Ovary (tissue), 3 donors: ENCODE data around the gene SLC1A5.

Experiments used
- EP300 ChIP-seq: sonication (generic); formaldehyde crosslinking; IDR thresholded peaks from one replicate; pipeline ENCODE4 v1.6.1; 2017; ENCODE audit warnings: antibody characterized with exemption
- POLR2A ChIP-seq: fragments of 450-650 bp; IDR thresholded peaks from one replicate; pipeline ENCODE4 v1.6.1; 2017; ENCODE audit warnings: antibody characterized with exemption, mild to moderate bottlenecking, moderate library complexity
- TF ChIP-seq, protein P1 (sequence below), 3 donors: fragments of 450-650 bp in 2 of 3; fragments of 200-600 bp in 1 of 3; IDR thresholded peaks; one replicate each; pipeline versions ENCODE4 v1.5.1 to v1.8.0; 2016 to 2022; ENCODE audit warnings: antibody characterized with exemption in 3 of 3, mild to moderate bottlenecking in 1 of 3
- donor health status: DM: no; HTN: no; CAD: no.

DNA sequence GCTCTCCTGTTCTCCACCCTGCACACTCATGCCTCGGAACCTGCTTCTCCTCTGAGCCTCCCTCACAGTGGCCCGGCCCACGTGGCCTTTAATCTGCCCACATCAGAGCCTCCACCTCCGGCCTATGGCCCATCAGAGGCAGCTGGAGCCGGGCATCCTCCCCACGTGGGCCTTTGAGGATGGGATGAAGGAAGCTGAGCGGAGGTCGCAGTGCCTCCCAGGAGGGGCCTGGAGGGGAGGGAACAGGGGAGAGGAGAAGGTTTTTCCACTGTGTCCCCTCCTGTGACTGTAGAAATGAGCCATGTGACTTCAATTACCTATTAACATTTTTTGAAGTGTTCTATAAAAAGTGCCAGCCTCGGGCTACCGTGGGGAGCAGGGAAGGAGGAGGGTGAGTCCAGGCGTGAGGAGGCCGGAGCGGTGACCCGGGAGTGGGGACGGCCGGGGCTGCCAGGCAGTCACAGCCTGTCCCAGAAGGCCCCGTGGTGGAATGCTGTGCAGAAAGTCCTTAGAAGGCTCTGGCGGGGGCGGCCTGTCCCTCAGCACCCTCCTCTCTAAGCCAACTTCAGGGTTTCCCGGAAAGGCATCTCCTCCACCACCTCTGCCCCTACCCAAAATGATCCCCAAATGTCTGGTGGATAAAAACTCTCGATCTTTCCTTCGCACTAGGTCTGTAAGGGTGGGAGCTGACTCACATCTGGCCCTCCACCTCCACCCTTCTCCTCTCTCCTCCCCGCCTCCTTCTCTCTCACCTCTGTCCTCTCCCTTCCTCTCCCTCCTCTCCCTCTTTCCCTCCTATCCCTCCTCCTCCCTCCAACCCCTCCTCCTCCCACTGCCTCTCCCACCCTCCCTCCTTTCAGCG is 24.8 kb upstream of the SLC1A5 start:
- TF ChIP-seq, protein P1, sequence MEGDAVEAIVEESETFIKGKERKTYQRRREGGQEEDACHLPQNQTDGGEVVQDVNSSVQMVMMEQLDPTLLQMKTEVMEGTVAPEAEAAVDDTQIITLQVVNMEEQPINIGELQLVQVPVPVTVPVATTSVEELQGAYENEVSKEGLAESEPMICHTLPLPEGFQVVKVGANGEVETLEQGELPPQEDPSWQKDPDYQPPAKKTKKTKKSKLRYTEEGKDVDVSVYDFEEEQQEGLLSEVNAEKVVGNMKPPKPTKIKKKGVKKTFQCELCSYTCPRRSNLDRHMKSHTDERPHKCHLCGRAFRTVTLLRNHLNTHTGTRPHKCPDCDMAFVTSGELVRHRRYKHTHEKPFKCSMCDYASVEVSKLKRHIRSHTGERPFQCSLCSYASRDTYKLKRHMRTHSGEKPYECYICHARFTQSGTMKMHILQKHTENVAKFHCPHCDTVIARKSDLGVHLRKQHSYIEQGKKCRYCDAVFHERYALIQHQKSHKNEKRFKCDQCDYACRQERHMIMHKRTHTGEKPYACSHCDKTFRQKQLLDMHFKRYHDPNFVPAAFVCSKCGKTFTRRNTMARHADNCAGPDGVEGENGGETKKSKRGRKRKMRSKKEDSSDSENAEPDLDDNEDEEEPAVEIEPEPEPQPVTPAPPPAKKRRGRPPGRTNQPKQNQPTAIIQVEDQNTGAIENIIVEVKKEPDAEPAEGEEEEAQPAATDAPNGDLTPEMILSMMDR (IDR thresholded peaks at IDR 0.05): no peak
- TF ChIP-seq POLR2A: no peak
- TF ChIP-seq EP300: no peak
